ENCODE data around the gene ENO2.

- TF ChIP-seq POLR2A (IDR thresholded peaks at IDR 0.05; ENCODE audit: low read depth, low read length), result no peak
- no peak for TF ChIP-seq POLR2AphosphoS5 (IDR thresholded peaks at IDR 0.05; ENCODE audit: low read depth, low read length)
- no peak for TF ChIP-seq PAX5 (IDR thresholded peaks at IDR 0.05; ENCODE audit: insufficient read depth, low read length, severe bottlenecking)
- no peak for TF ChIP-seq TAF1 (IDR thresholded peaks at IDR 0.05; ENCODE audit: low read depth, low read length)
- no peak for TF ChIP-seq SPI1 (IDR thresholded peaks at IDR 0.05; ENCODE audit: low read depth, low read length)
- peak; percentile 92 for TF ChIP-seq POU2F2 (IDR thresholded peaks at IDR 0.05; ENCODE audit: low read depth, low read length)
These were observed 8.8 kb downstream of the ENO2 start for GRCh38 chr12:6923003-6923732.
